ENCODE data around the gene USP10. TPM values are rescaled to one million over a fixed set of nuclear protein-coding genes. Genes with fewer than 3 reads are reported as not detected.
"Not testable (repeated sequence)": the region's sequence is repeated elsewhere in the genome, so short reads cannot be mapped to it uniquely, and the experiment has no call there.

Gene USP10
- total RNA-seq, 1 donor from 2014 or later = 147 TPM

- Mint-ChIP-seq H3K9me3 (no peaks in the 10 kb centered on the region), H3K36me3 (ENCODE audit: low read depth) (peaks cover 19% of the 10 kb centered on the region), H3K27me3 (no peaks in the 10 kb centered on the region), H3K4me1 (peaks cover 63% of the 10 kb centered on the region), H3K27ac (peak overlapping the region; percentile 94), H3K4me3 (peak overlapping the region; percentile 75)
- intact Hi-C loops (cut with micrococcal nuclease) = loop anchor here (5.0 kb wide), 1 partner anchor 453 kb away; no protein-coding TSS in a partner anchor
- no peak for ATAC-seq (ENCODE audit: low read depth)
- DNase-seq = no peak
- CTCF ChIA-PET = interaction anchor here (0.8 to 1.8 kb wide), 13 partner anchors 9 to 453 kb away, joined by 3 to 17 read pairs (median 4); no protein-coding TSS in a partner anchor
- POLR2A ChIA-PET = interaction anchor here (0.5 to 1.9 kb wide), 10 partner anchors 9 to 223 kb away, joined by 3 to 12 read pairs (median 4); no protein-coding TSS in a partner anchor
- no peak for TF ChIP-seq CTCF (IDR thresholded peaks at IDR 0.05)
Measured at GRCh38 chr16:84729716-84730320, 30.0 kb downstream of the USP10 start.

- ATAC-seq (ENCODE audit: low read depth) (peak; percentile 75), DNase-seq (no peak)
- TF ChIP-seq CTCF (IDR thresholded peaks at IDR 0.05) = no peak
- H3K4me3 Mint-ChIP-seq = peak overlapping the region; percentile 75
- ChIA-PET CTCF (interaction anchor here (1.0 to 2.2 kb wide), 9 partner anchors 8 to 453 kb away, joined by 3 to 17 read pairs (median 6); no protein-coding TSS in a partner anchor), POLR2A (interaction anchor here (0.5 to 1.9 kb wide), 8 partner anchors 8 to 224 kb away, joined by 3 to 12 read pairs (median 4); no protein-coding TSS in a partner anchor)
- intact Hi-C loops (cut with micrococcal nuclease) = no loop called here
- H3K9me3 Mint-ChIP-seq = no peaks in the 10 kb centered on the region
- H3K27ac Mint-ChIP-seq = peak overlapping the region; percentile 94
- peaks cover 26% of the 10 kb centered on the region for H3K36me3 Mint-ChIP-seq (ENCODE audit: low read depth)
- H3K27me3 Mint-ChIP-seq = no peaks in the 10 kb centered on the region
- H3K4me1 Mint-ChIP-seq = peaks cover 57% of the 10 kb centered on the region
Measured at GRCh38 chr16:84730406-84731106, 30.8 kb downstream of the USP10 start.

GRCh38 chr16:84732332-84732673 lies 32.5 kb downstream of the USP10 start:
- POLR2A ChIA-PET; ATAC-seq (ENCODE audit: low read depth); H3K27ac Mint-ChIP-seq; H3K9me3 Mint-ChIP-seq; H3K27me3 Mint-ChIP-seq; intact Hi-C loops (cut with micrococcal nuclease); H3K4me3 Mint-ChIP-seq; DNase-seq: not testable (repeated sequence)
- CTCF ChIA-PET = interaction anchor here (1.1 to 2.2 kb wide), 2 partner anchors 20 to 110 kb away, joined by 3 to 6 read pairs; no protein-coding TSS in a partner anchor
- peaks cover 41% of the 10 kb centered on the region for H3K36me3 Mint-ChIP-seq (ENCODE audit: low read depth)
- H3K4me1 Mint-ChIP-seq = peaks cover 51% of the 10 kb centered on the region

GRCh38 chr16:84732674-84733352 lies 33.0 kb downstream of the USP10 start:
- Mint-ChIP-seq H3K4me3 (no peak overlapping the region), H3K9me3 (no peaks in the 10 kb centered on the region), H3K36me3 (ENCODE audit: low read depth) (peaks cover 42% of the 10 kb centered on the region), H3K4me1 (peaks cover 50% of the 10 kb centered on the region), H3K27ac (no peak overlapping the region), H3K27me3 (no peaks in the 10 kb centered on the region)
- intact Hi-C loops (cut with micrococcal nuclease) = no loop called here
- POLR2A ChIA-PET = no interaction called here
- DNase-seq = no peak
- TF ChIP-seq CTCF (IDR thresholded peaks at IDR 0.05) = no peak
- no peak for ATAC-seq (ENCODE audit: low read depth)
- CTCF ChIA-PET = interaction anchor here (1.1 to 2.2 kb wide), 2 partner anchors 20 to 110 kb away, joined by 3 to 6 read pairs; no protein-coding TSS in a partner anchor

GRCh38 chr16:84735849-84736586 lies 36.2 kb downstream of the USP10 start:
- DNase-seq (no peak), ATAC-seq (ENCODE audit: low read depth) (no peak)
- no peak overlapping the region for H3K27ac Mint-ChIP-seq
- no peaks in the 10 kb centered on the region for H3K27me3 Mint-ChIP-seq
- H3K4me3 Mint-ChIP-seq = no peak overlapping the region
- peaks cover 52% of the 10 kb centered on the region for H3K36me3 Mint-ChIP-seq (ENCODE audit: low read depth)
- intact Hi-C loops (cut with micrococcal nuclease) = no loop called here
- H3K9me3 Mint-ChIP-seq = no peaks in the 10 kb centered on the region
- ChIA-PET POLR2A (interaction anchor here (0.6 to 0.7 kb wide), 2 partner anchors 109 to 184 kb away, joined by 3 read pairs; no protein-coding TSS in a partner anchor), CTCF (interaction anchor here (0.8 to 1.5 kb wide), 3 partner anchors 10 to 64 kb away, joined by 3 to 9 read pairs (median 4); no protein-coding TSS in a partner anchor)
- H3K4me1 Mint-ChIP-seq = peaks cover 40% of the 10 kb centered on the region
- no peak for TF ChIP-seq CTCF (IDR thresholded peaks at IDR 0.05)
